Measurements from ENCODE around the gene ZBTB18.
"Not testable (repeated sequence)": the region's sequence is repeated elsewhere in the genome, so short reads cannot be mapped to it uniquely, and the experiment has no call there.

The ZBTB18 gene

GRCh38 chr1:244050835-244051444 is at the start of gene ZBTB18:
TSS of gene ZBTB18 (plus strand) at chr1:244051283. CDS start at chr1:244051432, 149 bp downstream.
- DNase-seq (ENCODE audit: low read depth): no peak

GRCh38 chr1:244002721-244003120 is 48.4 kb upstream of the ZBTB18 start:
- no peak for DNase-seq (ENCODE audit: low read depth)

GRCh38 chr1:244005455-244005854 is 45.6 kb upstream of the ZBTB18 start:
- DNase-seq (ENCODE audit: low read depth): no peak

- DNase-seq (ENCODE audit: low read depth): no peak
Measured at GRCh38 chr1:244006381-244006901, 44.6 kb upstream of the ZBTB18 start.

GRCh38 chr1:244006961-244007360 is 44.1 kb upstream of the ZBTB18 start:
- no peak for DNase-seq (ENCODE audit: low read depth)

GRCh38 chr1:244010191-244010590 is 40.9 kb upstream of the ZBTB18 start:
- DNase-seq (ENCODE audit: low read depth): no peak

- DNase-seq (ENCODE audit: low read depth): no peak
Measured at GRCh38 chr1:244010703-244011123, 40.4 kb upstream of the ZBTB18 start.

- DNase-seq (ENCODE audit: low read depth): no peak
Measured at GRCh38 chr1:244011271-244011670, 39.8 kb upstream of the ZBTB18 start.

- DNase-seq (ENCODE audit: low read depth): no peak
Measured at GRCh38 chr1:244011786-244012185, 39.3 kb upstream of the ZBTB18 start.

- no peak for DNase-seq (ENCODE audit: low read depth)
Measured at GRCh38 chr1:244012202-244012601, 38.9 kb upstream of the ZBTB18 start.

GRCh38 chr1:244013100-244013499 is 38.0 kb upstream of the ZBTB18 start:
- DNase-seq (ENCODE audit: low read depth): no peak

- not testable (repeated sequence) for DNase-seq (ENCODE audit: low read depth)
Measured at GRCh38 chr1:244014862-244015261, 36.2 kb upstream of the ZBTB18 start.

GRCh38 chr1:244019982-244020485 is 31.0 kb upstream of the ZBTB18 start:
- DNase-seq (ENCODE audit: low read depth): no peak

GRCh38 chr1:244021427-244021826 is 29.7 kb upstream of the ZBTB18 start:
- DNase-seq (ENCODE audit: low read depth): no peak

- DNase-seq (ENCODE audit: low read depth): no peak
Measured at GRCh38 chr1:244022311-244022710, 28.8 kb upstream of the ZBTB18 start.

GRCh38 chr1:244022864-244023440 is 28.1 kb upstream of the ZBTB18 start:
- DNase-seq (ENCODE audit: low read depth): no peak

GRCh38 chr1:244027491-244028145 is 23.5 kb upstream of the ZBTB18 start:
- DNase-seq (ENCODE audit: low read depth): no peak

GRCh38 chr1:244028701-244029100 is 22.4 kb upstream of the ZBTB18 start:
- no peak for DNase-seq (ENCODE audit: low read depth)

GRCh38 chr1:244029124-244029523 is 22.0 kb upstream of the ZBTB18 start:
- no peak for DNase-seq (ENCODE audit: low read depth)

GRCh38 chr1:244030481-244031040 is 20.5 kb upstream of the ZBTB18 start:
- DNase-seq (ENCODE audit: low read depth): no peak

- DNase-seq (ENCODE audit: low read depth): no peak
Measured at GRCh38 chr1:244035358-244035757, 15.7 kb upstream of the ZBTB18 start.

- DNase-seq (ENCODE audit: low read depth): no peak
Measured at GRCh38 chr1:244037252-244037651, 13.8 kb upstream of the ZBTB18 start.

All from CMK (cell line).